ENCODE measurements around the gene NNAT.

The NNAT gene

GRCh38 chr20:37567331-37567665 lies 46.2 kb downstream of the NNAT start:
- peak overlapping the region; percentile 58 for H3K27ac ChIP-seq
- no peak for DNase-seq
- H3K36me3 ChIP-seq, result no peaks in the 10 kb centered on the region
- no peaks in the 10 kb centered on the region for H3K9me3 ChIP-seq (ENCODE audit: severe bottlenecking)
- no peaks in the 10 kb centered on the region for H3K27me3 ChIP-seq (ENCODE audit: insufficient read depth, low read depth, severe bottlenecking)
- no peak overlapping the region for H3K4me3 ChIP-seq (ENCODE audit: low read depth, low read length)
- TF ChIP-seq CTCF (IDR thresholded peaks at IDR 0.05; ENCODE audit: low read depth, low read length), result no peak

GRCh38 chr20:37567671-37568588 lies 46.9 kb downstream of the NNAT start:
- peak overlapping the region; percentile 58 for H3K27ac ChIP-seq
- no peak overlapping the region for H3K4me3 ChIP-seq (ENCODE audit: low read depth, low read length)
- H3K9me3 ChIP-seq (ENCODE audit: severe bottlenecking), result no peaks in the 10 kb centered on the region
- DNase-seq, result peak; percentile 30
- H3K27me3 ChIP-seq (ENCODE audit: insufficient read depth, low read depth, severe bottlenecking), result no peaks in the 10 kb centered on the region
- no peak for TF ChIP-seq CTCF (IDR thresholded peaks at IDR 0.05; ENCODE audit: low read depth, low read length)
- H3K36me3 ChIP-seq, result no peaks in the 10 kb centered on the region

GRCh38 chr20:37570419-37570818 lies 49.4 kb downstream of the NNAT start:
- no peak for TF ChIP-seq CTCF (IDR thresholded peaks at IDR 0.05; ENCODE audit: low read depth, low read length)
- no peak overlapping the region for H3K27ac ChIP-seq
- H3K36me3 ChIP-seq, result no peaks in the 10 kb centered on the region
- H3K27me3 ChIP-seq (ENCODE audit: insufficient read depth, low read depth, severe bottlenecking), result no peaks in the 10 kb centered on the region
- no peak overlapping the region for H3K4me3 ChIP-seq (ENCODE audit: low read depth, low read length)
- no peaks in the 10 kb centered on the region for H3K9me3 ChIP-seq (ENCODE audit: severe bottlenecking)
- no peak for DNase-seq

- Histone ChIP-seq H3K36me3 (no peaks in the 10 kb centered on the region), H3K4me3 (ENCODE audit: low read depth, low read length) (no peak overlapping the region), H3K9me3 (ENCODE audit: severe bottlenecking) (no peaks in the 10 kb centered on the region), H3K27me3 (ENCODE audit: insufficient read depth, low read depth, severe bottlenecking) (no peaks in the 10 kb centered on the region), H3K27ac (no peak overlapping the region)
- DNase-seq, result no peak
- no peak for TF ChIP-seq CTCF (IDR thresholded peaks at IDR 0.05; ENCODE audit: low read depth, low read length)
These were observed 50.0 kb downstream of the NNAT start for GRCh38 chr20:37571033-37571432.

Data from WERI-Rb-1 (cell line).